HG03064 (cell line): ENCODE data around the gene GZMM.

Experiments
- ATAC-seq: cut with Tn5 transposase; IDR thresholded peaks from one replicate; pipeline ENCODE4 v1.9.1; 2021; ENCODE audit warnings: low read depth; ENCODE audit not compliant: unreplicated experiment

The GZMM gene

DNA sequence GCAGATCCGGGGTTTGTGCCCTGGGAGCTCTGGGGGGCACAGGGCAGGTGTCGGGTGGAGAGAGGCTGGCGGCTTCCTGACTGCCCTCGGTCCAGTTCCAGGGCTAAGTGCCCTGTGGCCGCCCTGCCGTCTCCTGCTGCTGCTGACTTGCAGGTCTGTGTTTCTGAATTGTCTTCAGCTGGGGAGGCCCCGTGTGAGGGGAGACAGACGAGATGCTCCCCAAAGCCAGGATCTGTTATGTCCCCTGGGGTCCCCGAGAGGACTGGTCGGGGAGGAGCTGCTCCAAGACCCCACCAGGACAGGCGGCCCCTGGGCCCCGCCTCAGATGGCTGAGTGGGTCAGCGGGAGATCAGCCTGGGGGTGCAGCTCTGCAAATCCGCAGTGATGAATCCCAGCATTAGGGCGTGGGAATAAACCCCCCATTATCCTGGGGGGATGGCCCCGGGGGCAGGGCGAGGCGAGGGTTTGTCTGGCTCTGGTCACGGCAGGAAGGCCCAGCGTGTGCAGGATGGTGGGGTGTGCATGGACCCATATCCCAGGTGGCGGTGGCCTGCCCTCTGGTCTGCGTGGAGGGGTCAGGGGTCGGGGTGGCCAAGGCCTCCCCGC, 50.5 kb downstream of the GZMM start:
- ATAC-seq, result no peak

GRCh38 chr19:595326-596262, 51.7 kb downstream of the GZMM start:
- no peak for ATAC-seq

DNA sequence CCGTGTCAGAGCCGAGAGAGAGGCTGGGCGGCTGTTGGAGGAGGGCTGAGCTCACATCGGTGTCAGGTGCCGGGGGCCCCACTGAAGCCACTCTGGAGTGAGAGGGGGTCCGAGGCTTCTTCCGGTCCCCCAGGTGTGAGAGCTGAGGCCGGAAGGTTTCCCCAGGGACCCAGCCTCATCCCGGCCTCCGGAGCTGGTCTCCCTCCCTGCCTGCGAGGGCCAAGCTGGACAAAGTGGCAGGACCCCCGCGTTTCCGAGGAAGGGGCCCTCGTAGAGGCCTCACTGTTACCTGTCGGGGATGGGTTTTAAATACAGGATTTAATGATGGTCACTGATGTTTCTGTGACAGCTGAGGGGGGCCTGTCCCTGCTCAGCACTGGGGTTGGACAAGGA, 52.4 kb downstream of the GZMM start:
- no peak for ATAC-seq

DNA sequence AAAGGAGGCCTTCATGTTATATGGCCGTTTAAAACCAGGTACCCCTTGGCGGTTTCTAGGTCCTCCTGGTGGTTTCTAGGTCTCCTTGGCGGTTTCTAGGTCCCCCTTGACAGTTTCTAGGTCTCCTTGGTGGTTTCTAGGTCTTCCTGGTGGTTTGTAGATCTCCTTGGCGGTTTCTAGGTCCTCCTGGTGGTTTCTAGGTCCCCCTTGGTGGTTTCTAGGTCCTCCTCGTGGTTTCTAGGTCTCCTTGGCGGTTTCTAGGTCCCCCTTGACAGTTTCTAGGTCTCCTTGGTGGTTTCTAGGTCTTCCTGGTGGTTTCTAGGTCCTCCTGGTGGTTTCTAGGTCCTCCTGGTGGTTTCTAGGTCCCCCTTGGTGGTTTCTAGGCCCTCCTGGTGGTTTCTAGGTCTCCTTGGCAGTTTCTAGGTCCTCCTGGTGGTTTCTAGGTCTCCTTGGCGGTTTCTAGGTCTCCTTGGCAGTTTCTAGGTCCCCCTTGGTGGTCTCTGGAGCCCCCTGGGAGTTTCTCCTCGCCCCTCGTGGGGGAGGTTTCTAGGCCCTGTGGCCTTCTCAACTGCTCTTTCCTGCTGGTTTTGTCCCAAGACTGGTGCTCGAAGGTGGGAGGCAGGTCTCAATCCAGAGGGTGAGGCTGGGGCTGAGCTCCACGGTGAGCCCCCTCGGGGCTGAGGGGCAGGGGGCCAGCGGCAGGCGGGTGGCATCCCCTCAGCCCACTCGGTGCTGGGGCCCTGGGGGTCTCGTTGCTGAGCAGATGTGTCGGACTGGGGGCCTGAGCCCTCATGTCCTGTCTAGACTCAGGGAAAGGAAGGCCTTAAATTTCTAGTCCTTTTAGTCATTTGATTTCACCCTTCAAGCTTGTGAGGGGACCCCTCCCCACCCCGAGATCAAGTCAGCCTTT, 53.8 kb downstream of the GZMM start:
- ATAC-seq, result no peak
